Activated naive CD8-positive, alpha-beta T cell (primary cell): ENCODE measurements around the gene NDUFA9.
A peak's percentile ranks its signal among the peaks of the same experiment; 100 is the strongest.

Experiments used
- H3K27ac Mint-ChIP-seq: one replicate; pipeline ENCODE4 v1.8.0; 2021; ENCODE audit warnings: mixed read lengths
- H3K27me3 Mint-ChIP-seq: one replicate; pipeline ENCODE4 v1.8.0; 2021; ENCODE audit warnings: mixed read lengths
- H3K36me3 Mint-ChIP-seq: one replicate; pipeline ENCODE4 v1.8.0; 2021; ENCODE audit warnings: mixed read lengths
- H3K4me1 Mint-ChIP-seq: one replicate; pipeline ENCODE4 v1.8.0; 2021; ENCODE audit warnings: low read depth, mixed read lengths
- H3K4me3 Mint-ChIP-seq: one replicate; pipeline ENCODE4 v1.8.0; 2021; ENCODE audit warnings: mild to moderate bottlenecking, mixed read lengths
- H3K9me3 Mint-ChIP-seq: one replicate; pipeline ENCODE4 v1.8.0; 2021; ENCODE audit warnings: low read depth, mixed read lengths

NDUFA9 gene

DNA sequence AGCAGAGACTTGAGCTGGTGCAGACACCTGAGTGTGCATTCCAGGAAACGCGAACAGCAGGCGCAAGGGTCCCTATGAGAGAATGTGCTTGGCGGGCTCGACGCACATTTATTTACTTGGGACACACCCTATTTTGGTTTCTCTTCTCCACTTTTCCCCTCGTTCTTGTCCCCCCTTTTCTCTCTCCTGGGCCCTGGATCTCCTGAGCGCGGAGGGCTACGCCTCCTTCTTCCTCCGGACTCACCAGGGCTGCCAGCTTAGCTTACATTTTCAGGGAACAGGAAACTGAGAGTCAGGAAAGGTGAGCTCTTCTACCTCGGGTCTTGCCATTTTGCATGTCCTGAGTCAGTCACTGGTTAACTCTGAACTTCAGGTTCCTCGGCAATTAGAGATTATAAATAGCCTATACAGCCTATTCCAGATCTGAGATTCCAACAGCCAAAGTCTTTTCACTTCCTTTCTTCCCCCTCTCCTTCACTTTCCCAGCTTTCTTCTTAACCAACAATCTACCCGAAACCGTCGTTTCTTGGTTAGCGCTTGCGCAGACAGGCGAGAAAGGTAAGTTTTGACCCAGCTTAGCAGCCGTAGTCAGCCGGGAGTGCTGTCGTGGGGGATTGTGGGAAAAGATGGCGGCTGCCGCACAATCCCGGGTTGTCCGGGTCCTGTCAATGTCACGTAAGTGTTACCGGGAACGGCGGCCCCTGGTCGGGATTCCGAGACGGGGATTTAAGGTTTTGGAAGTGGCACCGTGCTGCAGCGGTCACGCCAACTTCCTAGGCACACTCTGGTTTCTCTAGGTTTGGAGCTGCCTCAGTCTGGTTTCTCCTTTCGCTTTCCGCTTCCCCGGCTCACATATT lies at the start of gene NDUFA9, which contains the start of gene AKAP3:
Gene NDUFA9 (plus strand): TSS at position 614 of the 857 bp plus-strand sequence. CDS start 13 bp downstream, at position 627.
Gene AKAP3 (minus strand): TSS at position 551 of the 857 bp plus-strand sequence. CDS start 10,855 bp downstream, outside the sequence.
- H3K36me3 Mint-ChIP-seq, result no peaks in the 10 kb centered on the region
- H3K4me1 Mint-ChIP-seq, result peaks cover 52% of the 10 kb centered on the region
- H3K9me3 Mint-ChIP-seq, result no peaks in the 10 kb centered on the region
- H3K27me3 Mint-ChIP-seq, result no peaks in the 10 kb centered on the region
- H3K27ac Mint-ChIP-seq, result peak within 1 kb of the TSS; percentile 95
- H3K4me3 Mint-ChIP-seq, result peak within 1 kb of the TSS; percentile 98

GRCh38 chr12:4603421-4603820 lies 45.5 kb upstream of the NDUFA9 start:
- Mint-ChIP-seq H3K4me3 (no peak overlapping the region), H3K9me3 (no peaks in the 10 kb centered on the region), H3K27ac (no peak overlapping the region), H3K4me1 (peaks cover 24% of the 10 kb centered on the region), H3K27me3 (peaks cover 1% of the 10 kb centered on the region), H3K36me3 (no peaks in the 10 kb centered on the region)

DNA sequence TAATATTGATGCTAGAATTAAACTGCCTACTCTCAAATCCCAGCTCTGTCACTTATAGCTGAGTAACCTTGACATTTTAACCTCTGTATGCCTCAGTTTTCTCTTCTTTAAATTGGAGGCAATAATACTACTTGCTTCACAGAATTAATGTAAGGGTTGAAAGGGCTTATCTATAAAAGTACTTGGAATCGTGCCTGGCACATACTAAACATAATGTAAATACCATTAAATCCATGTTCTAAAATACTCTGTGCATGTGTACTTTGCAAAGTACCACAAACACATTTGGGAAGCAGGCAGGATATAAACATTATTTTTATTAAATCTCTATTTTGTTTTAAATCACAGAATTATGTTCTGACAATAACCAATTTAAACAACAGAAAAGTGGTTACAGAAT lies 45.0 kb upstream of the NDUFA9 start:
- Mint-ChIP-seq H3K4me3 (no peak overlapping the region), H3K4me1 (peaks cover 24% of the 10 kb centered on the region), H3K27me3 (peaks cover 1% of the 10 kb centered on the region), H3K27ac (no peak overlapping the region), H3K9me3 (no peaks in the 10 kb centered on the region), H3K36me3 (no peaks in the 10 kb centered on the region)

DNA sequence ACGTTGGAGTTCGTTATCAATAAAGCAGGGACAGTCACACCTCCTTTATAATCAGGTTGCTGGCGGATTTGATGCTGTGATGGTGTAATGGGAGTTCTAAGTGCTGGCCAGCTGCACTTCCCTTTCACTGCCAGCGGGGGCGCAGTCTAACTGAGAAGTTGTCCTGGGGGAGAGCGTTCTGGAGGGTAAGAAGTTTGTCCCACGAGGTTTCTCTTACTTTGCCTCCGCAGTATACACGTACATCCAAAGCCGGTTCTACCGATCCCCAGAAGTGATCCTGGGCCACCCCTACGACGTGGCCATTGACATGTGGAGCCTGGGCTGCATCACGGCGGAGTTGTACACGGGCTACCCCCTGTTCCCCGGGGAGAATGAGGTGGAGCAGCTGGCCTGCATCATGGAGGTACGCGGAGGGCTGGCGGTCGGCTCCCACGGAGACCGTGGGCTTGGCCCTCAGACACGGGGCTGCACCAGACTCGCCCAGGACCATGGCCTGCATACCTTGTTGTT lies 44.2 kb upstream of the NDUFA9 start:
- Mint-ChIP-seq H3K27me3 (peaks cover 1% of the 10 kb centered on the region), H3K36me3 (no peaks in the 10 kb centered on the region), H3K9me3 (no peaks in the 10 kb centered on the region), H3K4me3 (peak overlapping the region; percentile 93), H3K27ac (peak overlapping the region; percentile 91), H3K4me1 (peaks cover 26% of the 10 kb centered on the region)

DNA sequence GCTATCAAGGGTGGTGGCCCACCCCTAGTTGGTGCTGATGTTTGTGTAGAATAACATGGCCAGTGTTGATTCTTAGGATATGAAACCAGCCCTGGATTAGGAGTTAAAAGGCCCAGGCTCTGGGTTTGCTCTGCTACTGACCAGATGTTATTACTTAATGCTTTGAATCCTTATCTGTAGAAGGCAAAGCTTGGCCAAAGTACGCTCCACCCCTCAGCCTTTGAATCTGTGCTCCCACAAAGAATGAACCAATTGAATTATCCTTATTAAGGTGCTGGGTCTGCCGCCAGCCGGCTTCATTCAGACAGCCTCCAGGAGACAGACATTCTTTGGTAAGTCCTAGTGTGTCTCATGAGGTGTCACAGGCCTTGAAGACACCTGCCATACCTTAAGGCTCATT lies 41.9 kb upstream of the NDUFA9 start:
- Mint-ChIP-seq H3K27me3 (peaks cover 1% of the 10 kb centered on the region), H3K9me3 (no peaks in the 10 kb centered on the region), H3K4me1 (peaks cover 26% of the 10 kb centered on the region), H3K4me3 (peak overlapping the region; percentile 8), H3K27ac (no peak overlapping the region), H3K36me3 (no peaks in the 10 kb centered on the region)

GRCh38 chr12:4609071-4609470 lies 39.8 kb upstream of the NDUFA9 start:
- no peaks in the 10 kb centered on the region for H3K27me3 Mint-ChIP-seq
- no peak overlapping the region for H3K27ac Mint-ChIP-seq
- H3K4me1 Mint-ChIP-seq, result peaks cover 26% of the 10 kb centered on the region
- no peaks in the 10 kb centered on the region for H3K9me3 Mint-ChIP-seq
- no peak overlapping the region for H3K4me3 Mint-ChIP-seq
- peaks cover 2% of the 10 kb centered on the region for H3K36me3 Mint-ChIP-seq

GRCh38 chr12:4610481-4610880 lies 38.4 kb upstream of the NDUFA9 start:
- Mint-ChIP-seq H3K4me3 (no peak overlapping the region), H3K36me3 (peaks cover 2% of the 10 kb centered on the region), H3K27me3 (no peaks in the 10 kb centered on the region), H3K4me1 (peaks cover 21% of the 10 kb centered on the region), H3K27ac (no peak overlapping the region), H3K9me3 (no peaks in the 10 kb centered on the region)

DNA sequence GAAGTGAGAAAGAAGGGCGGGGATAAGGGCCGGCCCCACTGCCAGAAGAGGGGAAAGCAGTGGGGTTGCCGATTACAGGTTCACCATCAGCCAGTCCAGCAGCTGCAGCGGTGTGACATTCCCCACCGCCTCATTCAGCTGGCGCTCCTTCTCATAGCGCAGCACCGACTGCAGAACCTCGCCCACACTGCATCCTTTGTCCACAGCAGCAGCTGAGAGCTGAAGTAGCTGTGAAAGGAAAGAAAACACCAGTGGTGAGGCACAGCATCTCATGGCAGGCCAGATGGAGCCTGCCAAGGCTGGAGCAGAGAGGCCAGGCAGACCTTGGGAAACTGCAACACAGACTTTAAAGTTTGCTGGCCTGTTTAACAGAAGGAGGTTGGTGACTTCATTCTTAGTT lies 33.2 kb upstream of the NDUFA9 start:
- Mint-ChIP-seq H3K4me1 (no peaks in the 10 kb centered on the region), H3K36me3 (peaks cover 2% of the 10 kb centered on the region), H3K27me3 (no peaks in the 10 kb centered on the region), H3K4me3 (no peak overlapping the region), H3K27ac (no peak overlapping the region), H3K9me3 (no peaks in the 10 kb centered on the region)

GRCh38 chr12:4621511-4621910 lies 27.4 kb upstream of the NDUFA9 start:
- H3K27me3 Mint-ChIP-seq, result peaks cover 1% of the 10 kb centered on the region
- no peaks in the 10 kb centered on the region for H3K36me3 Mint-ChIP-seq
- H3K4me3 Mint-ChIP-seq, result no peak overlapping the region
- H3K9me3 Mint-ChIP-seq, result no peaks in the 10 kb centered on the region
- no peaks in the 10 kb centered on the region for H3K4me1 Mint-ChIP-seq
- no peak overlapping the region for H3K27ac Mint-ChIP-seq

- Mint-ChIP-seq H3K27me3 (peaks cover 1% of the 10 kb centered on the region), H3K4me3 (no peak overlapping the region), H3K9me3 (no peaks in the 10 kb centered on the region), H3K27ac (no peak overlapping the region), H3K4me1 (no peaks in the 10 kb centered on the region), H3K36me3 (no peaks in the 10 kb centered on the region)
Observed at GRCh38 chr12:4626543-4626942, 22.4 kb upstream of the NDUFA9 start.

DNA sequence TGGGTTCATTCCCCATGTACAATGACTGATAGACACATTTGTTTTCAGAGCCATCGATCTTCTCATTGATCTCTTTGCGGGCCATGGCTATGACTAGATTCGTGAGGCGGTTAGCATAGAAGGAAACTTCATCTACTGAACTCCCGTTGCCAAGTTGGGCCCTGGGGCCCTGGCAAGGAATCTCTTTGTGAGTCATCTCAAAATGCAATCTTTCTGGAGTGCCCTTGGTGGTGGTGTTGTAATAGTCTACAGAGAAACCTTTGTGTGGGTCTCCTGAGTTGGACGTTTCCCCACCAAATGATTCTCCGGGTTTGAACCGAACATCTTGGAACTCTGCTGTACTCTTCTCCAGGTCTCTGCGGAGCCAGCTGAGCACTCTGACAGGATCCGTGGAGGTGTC lies 20.5 kb upstream of the NDUFA9 start:
- Mint-ChIP-seq H3K4me3 (no peak overlapping the region), H3K9me3 (no peaks in the 10 kb centered on the region), H3K27ac (no peak overlapping the region), H3K4me1 (no peaks in the 10 kb centered on the region), H3K27me3 (peaks cover 1% of the 10 kb centered on the region), H3K36me3 (no peaks in the 10 kb centered on the region)

- Mint-ChIP-seq H3K27me3 (peaks cover 1% of the 10 kb centered on the region), H3K4me3 (no peak overlapping the region), H3K36me3 (no peaks in the 10 kb centered on the region), H3K9me3 (no peaks in the 10 kb centered on the region), H3K4me1 (no peaks in the 10 kb centered on the region), H3K27ac (no peak overlapping the region)
Observed at GRCh38 chr12:4630262-4630661, 18.7 kb upstream of the NDUFA9 start.

DNA sequence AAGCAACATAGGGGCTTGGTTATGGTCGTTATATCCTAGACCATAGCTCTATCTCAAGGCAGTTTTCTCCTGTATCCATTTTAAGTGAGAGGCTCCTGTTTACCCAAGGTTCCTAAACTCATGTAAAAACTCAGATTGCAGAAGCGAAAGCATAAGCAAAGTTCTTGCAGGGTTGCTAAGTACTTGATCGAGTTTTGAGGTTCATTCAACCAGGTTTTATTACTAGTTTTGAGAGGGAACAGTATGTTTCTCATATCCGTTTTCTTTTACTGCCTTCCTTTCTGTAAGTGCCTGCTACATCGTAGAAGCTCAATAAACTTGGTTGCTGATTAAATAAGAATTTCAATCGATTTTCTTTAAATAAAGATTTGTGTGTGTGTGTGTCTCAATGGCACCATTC lies 5.2 kb upstream of the NDUFA9 start:
- no peaks in the 10 kb centered on the region for H3K27me3 Mint-ChIP-seq
- no peak overlapping the region for H3K4me3 Mint-ChIP-seq
- H3K27ac Mint-ChIP-seq, result no peak overlapping the region
- peaks cover 11% of the 10 kb centered on the region for H3K4me1 Mint-ChIP-seq
- H3K36me3 Mint-ChIP-seq, result no peaks in the 10 kb centered on the region
- no peaks in the 10 kb centered on the region for H3K9me3 Mint-ChIP-seq

DNA sequence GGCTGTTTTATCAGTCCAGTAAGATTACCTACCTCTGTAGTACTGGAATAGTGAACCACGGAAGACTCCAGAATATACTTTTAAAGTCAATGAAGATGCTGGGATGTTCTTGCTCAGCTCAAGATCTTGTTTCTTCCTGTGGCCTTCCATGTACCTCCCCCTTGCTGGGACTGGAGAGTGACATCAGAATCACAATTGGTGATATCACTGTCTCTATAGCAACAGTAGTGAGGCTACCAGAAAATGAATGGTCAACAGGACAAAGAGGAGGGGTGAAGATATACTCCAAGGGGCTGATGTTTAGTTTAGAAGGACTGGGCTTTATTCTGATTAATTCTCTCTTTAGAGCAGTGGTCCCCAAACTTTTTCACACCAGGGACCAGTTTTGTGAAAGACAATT lies 3.9 kb upstream of the NDUFA9 start:
- peaks cover 21% of the 10 kb centered on the region for H3K4me1 Mint-ChIP-seq
- H3K27ac Mint-ChIP-seq, result no peak overlapping the region
- H3K27me3 Mint-ChIP-seq, result no peaks in the 10 kb centered on the region
- H3K9me3 Mint-ChIP-seq, result no peaks in the 10 kb centered on the region
- no peak overlapping the region for H3K4me3 Mint-ChIP-seq
- H3K36me3 Mint-ChIP-seq, result no peaks in the 10 kb centered on the region

DNA sequence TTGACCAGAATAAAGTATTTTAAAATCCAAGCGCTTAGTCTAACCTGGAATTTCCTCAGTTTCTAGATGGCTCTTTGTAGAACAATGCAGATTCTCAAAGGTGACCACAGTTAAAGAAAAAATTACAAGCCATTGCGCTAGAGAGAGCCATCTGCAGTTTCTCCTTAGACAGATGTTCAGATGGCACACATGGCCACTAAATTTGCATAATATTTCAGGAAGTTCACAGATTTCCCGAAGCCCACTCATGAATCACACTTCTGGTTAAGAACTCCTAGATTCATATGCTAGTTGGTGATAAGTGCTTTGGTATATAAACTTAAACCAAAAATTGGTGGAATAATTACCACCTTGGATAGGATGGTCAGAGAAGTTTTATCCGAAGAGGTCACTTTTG lies 812 bp upstream of the NDUFA9 start:
- H3K36me3 Mint-ChIP-seq, result no peaks in the 10 kb centered on the region
- H3K4me1 Mint-ChIP-seq, result peaks cover 46% of the 10 kb centered on the region
- peak overlapping the region; percentile 98 for H3K4me3 Mint-ChIP-seq
- no peaks in the 10 kb centered on the region for H3K27me3 Mint-ChIP-seq
- no peaks in the 10 kb centered on the region for H3K9me3 Mint-ChIP-seq
- peak overlapping the region; percentile 95 for H3K27ac Mint-ChIP-seq

DNA sequence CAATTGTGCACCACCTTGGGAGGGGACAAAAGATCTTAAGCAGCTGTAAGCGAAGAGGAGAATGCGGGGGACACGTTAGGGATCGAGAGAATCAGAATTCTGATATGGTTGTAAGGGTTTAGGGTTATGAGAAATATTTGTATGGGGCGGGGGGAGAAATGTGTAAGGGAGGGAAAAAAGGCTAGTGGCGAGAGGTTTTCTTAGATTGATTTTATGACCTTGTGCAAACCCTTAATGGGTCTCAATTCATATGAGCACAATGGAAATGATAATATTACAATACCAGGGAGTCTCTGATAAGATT lies 396 bp downstream of the NDUFA9 start:
- H3K27ac Mint-ChIP-seq, result peak overlapping the region; percentile 95
- no peaks in the 10 kb centered on the region for H3K36me3 Mint-ChIP-seq
- peaks cover 55% of the 10 kb centered on the region for H3K4me1 Mint-ChIP-seq
- no peaks in the 10 kb centered on the region for H3K27me3 Mint-ChIP-seq
- H3K9me3 Mint-ChIP-seq, result no peaks in the 10 kb centered on the region
- H3K4me3 Mint-ChIP-seq, result peak overlapping the region; percentile 98
